Naive thymus-derived CD4-positive, alpha-beta T cell (primary cell): ENCODE measurements around the gene HPS1. TPM values are rescaled to one million over a fixed set of nuclear protein-coding genes. Genes with fewer than 3 reads are reported as not detected.
"Not testable (repeated sequence)": the region's sequence is repeated elsewhere in the genome, so short reads cannot be mapped to it uniquely, and the experiment has no call there.

Experiments used
- ATAC-seq: fragments of 150-1000 bp; cut with Tn5 transposase; 2 replicates; pipeline ENCODE4 v1.10.0; 2021; ENCODE audit warnings: mild to moderate bottlenecking, moderate library complexity
- CTCF ChIA-PET: fragments of 350-600 bp; sonication (Branson Sonifier 250); formaldehyde crosslinking; loops from one replicate; lab custom pipeline; 2021; ENCODE audit warnings: antibody characterized with exemption; lab: Charles Lee
- POLR2A ChIA-PET: fragments of 350-600 bp; sonication (Branson Sonifier 250); formaldehyde crosslinking; loops from one replicate; lab custom pipeline; 2021; ENCODE audit warnings: antibody characterized with exemption, inconsistent platforms; lab: Charles Lee
- DNase-seq, 9 donors: peaks; one replicate each; pipeline versions ENCODE4 v3.0.0 to v3.0.0-alpha.2; 2020 to 2022; ENCODE audit warnings: mixed read lengths in 1 of 9
- H3K27ac ChIP-seq: one replicate; pipeline ENCODE4 v1.7.0; 2013; ENCODE audit warnings: mild to moderate bottlenecking, low read depth, low read length, moderate library complexity
- H3K27me3 ChIP-seq, 2 donors: one replicate each; pipeline ENCODE4 v1.7.0; 2013; ENCODE audit warnings: low read length in 2 of 2, mild to moderate bottlenecking in 2 of 2, moderate library complexity in 2 of 2; ENCODE audit not compliant: control insufficient read depth in 2 of 2, insufficient read depth in 2 of 2
- H3K36me3 ChIP-seq, 3 experiments: 1 replicate in 2 of 3; 2 replicates in 1 of 3; pipeline ENCODE4 v1.7.0; 2013; ENCODE audit warnings: low read length in 3 of 3, mild to moderate bottlenecking in 3 of 3, moderate library complexity in 1 of 3; ENCODE audit not compliant: insufficient read depth in 3 of 3, control insufficient read depth in 2 of 3
- H3K4me1 ChIP-seq, 2 donors: one replicate each; pipeline ENCODE4 v1.7.0; 2013; ENCODE audit warnings: low read length in 2 of 2, mild to moderate bottlenecking in 2 of 2, moderate library complexity in 1 of 2; ENCODE audit not compliant: control insufficient read depth in 2 of 2, insufficient read depth in 2 of 2
- H3K4me3 ChIP-seq: 2 replicates; pipeline ENCODE4 v1.7.0; 2013; ENCODE audit warnings: mild to moderate bottlenecking, low read length
- H3K9me3 ChIP-seq, 3 experiments: 1 replicate in 2 of 3; 2 replicates in 1 of 3; pipeline ENCODE4 v1.7.0; 2013; ENCODE audit warnings: low read length in 3 of 3; ENCODE audit not compliant: control insufficient read depth in 2 of 3
- H3K27ac Mint-ChIP-seq, 9 donors: one replicate each; pipeline ENCODE4 v1.8.0; 2020 to 2022; ENCODE audit warnings: mixed read lengths in 9 of 9, mild to moderate bottlenecking in 8 of 9, moderate library complexity in 5 of 9, inconsistent platforms in 2 of 9
- H3K27me3 Mint-ChIP-seq, 5 donors: one replicate each; pipeline ENCODE4 v1.8.0; 2021 to 2022; ENCODE audit warnings: mixed read lengths in 5 of 5, mild to moderate bottlenecking in 1 of 5
- H3K36me3 Mint-ChIP-seq, 5 donors: one replicate each; pipeline ENCODE4 v1.8.0; 2020 to 2022; ENCODE audit warnings: mixed read lengths in 5 of 5, mild to moderate bottlenecking in 3 of 5, inconsistent platforms in 1 of 5
- H3K4me1 Mint-ChIP-seq, 7 donors: one replicate each; pipeline ENCODE4 v1.8.0; 2020 to 2022; ENCODE audit warnings: mixed read lengths in 7 of 7, mild to moderate bottlenecking in 3 of 7, inconsistent platforms in 1 of 7
- H3K4me3 Mint-ChIP-seq, 10 donors: one replicate each; pipeline ENCODE4 v1.8.0; 2020 to 2022; ENCODE audit warnings: mild to moderate bottlenecking in 10 of 10, mixed read lengths in 10 of 10, moderate library complexity in 6 of 10, inconsistent platforms in 2 of 10
- H3K9me3 Mint-ChIP-seq, 11 donors: one replicate each; pipeline ENCODE4 v1.8.0; 2020 to 2022; ENCODE audit warnings: mixed read lengths in 11 of 11, mild to moderate bottlenecking in 4 of 11, inconsistent platforms in 1 of 11, moderate library complexity in 1 of 11
- intact Hi-C, 2 donors: fragments of 100-400 bp; cut with micrococcal nuclease; formaldehyde crosslinking; loops; one replicate each; pipeline ENCODE4 v1.15.1; 2023
- polyA plus RNA-seq, 2 donors: library from polyadenylated mRNA; unstranded; fragments of 300-500 nt; fragmentation: Illumina TruSeq; gene quantifications; one replicate each; pipeline ENCODE4 v1.2.3, GENCODE V29; 2021
- total RNA-seq, 6 experiments: library from RNA in 5 of 6; stranded (reverse) in 5 of 6; gene quantifications; 1 replicate in 5 of 6; 2 replicates in 1 of 6; pipeline ENCODE4 v1.2.3 and lab custom pipeline; 2021 to 2026

HPS1 gene
- total and polyA plus RNA-seq, 7 experiments from 2014 or later, result 54.3 to 107 (median 89.5) TPM

DNA sequence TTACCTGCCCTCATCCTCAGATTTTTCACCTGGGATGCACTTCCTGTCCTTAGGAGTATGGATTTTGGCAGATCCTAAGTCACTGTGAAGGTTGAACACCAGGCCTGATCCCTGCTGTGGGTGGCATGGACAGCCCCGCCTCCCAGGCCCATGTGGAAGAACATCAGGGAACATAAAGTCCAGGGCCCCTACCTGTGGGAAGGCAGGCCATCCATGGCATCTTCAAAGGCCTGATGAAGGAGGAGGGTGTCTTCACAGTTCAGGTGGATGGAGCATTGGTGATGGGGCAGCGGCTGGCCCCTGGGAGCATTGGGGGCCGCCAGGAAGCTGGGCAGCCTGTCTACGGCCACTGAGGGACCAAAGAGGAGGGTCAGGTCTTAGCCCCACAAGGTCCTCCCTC is 56.3 kb downstream of the HPS1 start:
- POLR2A ChIA-PET, result no interaction called here
- Mint-ChIP-seq H3K9me3 (peaks cover 0 to 1% (median 0%) of the 10 kb centered on the region in 11 donors), H3K27ac (no peak overlapping the region), H3K4me3 (peak overlapping the region in 2 of 10 donors; percentile 27 to 86), H3K27me3 (no peaks in the 10 kb centered on the region), H3K36me3 (peaks cover 1 to 36% (median 19%) of the 10 kb centered on the region in 5 donors), H3K4me1 (peaks cover 17 to 42% (median 34%) of the 10 kb centered on the region in 7 donors)
- peaks cover 0 to 16% (median 0%) of the 10 kb centered on the region in 3 experiments for H3K36me3 ChIP-seq
- no peaks in the 10 kb centered on the region for H3K9me3 ChIP-seq
- intact Hi-C loops, result no loop called here
- CTCF ChIA-PET, result no interaction called here
- no peaks in the 10 kb centered on the region for H3K27me3 ChIP-seq
- H3K4me1 ChIP-seq, result peaks cover 15 to 25% of the 10 kb centered on the region in 2 donors
- H3K27ac ChIP-seq, result no peak overlapping the region
- ATAC-seq, result no peak
- no peak overlapping the region for H3K4me3 ChIP-seq
- no peak for DNase-seq

- Mint-ChIP-seq H3K4me3 (no peak overlapping the region), H3K27ac (no peak overlapping the region), H3K4me1 (peaks cover 17 to 42% (median 34%) of the 10 kb centered on the region in 7 donors), H3K36me3 (peaks cover 1 to 34% (median 15%) of the 10 kb centered on the region in 5 donors), H3K27me3 (no peaks in the 10 kb centered on the region), H3K9me3 (peaks cover 0 to 1% (median 0%) of the 10 kb centered on the region in 11 donors)
- Histone ChIP-seq H3K4me1 (peaks cover 15 to 25% of the 10 kb centered on the region in 2 donors), H3K4me3 (no peak overlapping the region), H3K9me3 (no peaks in the 10 kb centered on the region), H3K27me3 (no peaks in the 10 kb centered on the region), H3K27ac (no peak overlapping the region), H3K36me3 (peaks cover 0 to 17% (median 0%) of the 10 kb centered on the region in 3 experiments)
- ChIA-PET CTCF (no interaction called here), POLR2A (no interaction called here)
- DNase-seq (no peak), ATAC-seq (no peak)
- intact Hi-C loops, result no loop called here
Observed at GRCh38 chr10:98389398-98389797, 57.3 kb downstream of the HPS1 start.

- Histone ChIP-seq H3K9me3 (no peaks in the 10 kb centered on the region), H3K4me1 (peaks cover 15 to 25% of the 10 kb centered on the region in 2 donors), H3K4me3 (no peak overlapping the region), H3K27me3 (no peaks in the 10 kb centered on the region), H3K36me3 (peaks cover 0 to 18% (median 0%) of the 10 kb centered on the region in 3 experiments), H3K27ac (no peak overlapping the region)
- H3K4me3 Mint-ChIP-seq, result no peak overlapping the region
- ChIA-PET CTCF (no interaction called here), POLR2A (no interaction called here)
- intact Hi-C loops, result no loop called here
- peaks cover 0 to 29% (median 14%) of the 10 kb centered on the region in 5 donors for H3K36me3 Mint-ChIP-seq
- H3K27ac Mint-ChIP-seq, result no peak overlapping the region
- no peak for DNase-seq
- H3K9me3 Mint-ChIP-seq, result no peaks in the 10 kb centered on the region
- ATAC-seq, result no peak
- H3K27me3 Mint-ChIP-seq, result no peaks in the 10 kb centered on the region
- H3K4me1 Mint-ChIP-seq, result peaks cover 13 to 35% (median 27%) of the 10 kb centered on the region in 7 donors
Observed at GRCh38 chr10:98388101-98388655, 58.6 kb downstream of the HPS1 start.

- Mint-ChIP-seq H3K36me3 (peaks cover 0 to 45% (median 21%) of the 10 kb centered on the region in 5 donors), H3K4me3 (no peak overlapping the region), H3K27me3 (no peaks in the 10 kb centered on the region), H3K9me3 (no peaks in the 10 kb centered on the region), H3K27ac (no peak overlapping the region), H3K4me1 (peaks cover 0 to 4% (median 2%) of the 10 kb centered on the region in 7 donors)
- Histone ChIP-seq H3K4me1 (no peaks in the 10 kb centered on the region), H3K27me3 (no peaks in the 10 kb centered on the region), H3K9me3 (no peaks in the 10 kb centered on the region), H3K4me3 (no peak overlapping the region), H3K27ac (no peak overlapping the region), H3K36me3 (peaks cover 0 to 24% (median 0%) of the 10 kb centered on the region in 3 experiments)
- ChIA-PET CTCF (no interaction called here), POLR2A (no interaction called here)
- ATAC-seq (no peak), DNase-seq (no peak)
- intact Hi-C loops, result no loop called here
Observed at GRCh38 chr10:98384531-98385133, 62.1 kb downstream of the HPS1 start.

GRCh38 chr10:98383869-98384268 is 62.9 kb downstream of the HPS1 start:
- DNase-seq, result no peak

GRCh38 chr10:98383134-98383667 is 63.5 kb downstream of the HPS1 start:
- intact Hi-C loops, H3K4me1 Mint-ChIP-seq, ATAC-seq, H3K4me3 Mint-ChIP-seq, H3K27ac Mint-ChIP-seq, DNase-seq, H3K9me3 ChIP-seq, H3K27me3 Mint-ChIP-seq, H3K9me3 Mint-ChIP-seq, H3K27ac ChIP-seq, H3K27me3 ChIP-seq, H3K4me3 ChIP-seq, CTCF ChIA-PET, H3K4me1 ChIP-seq: not testable (repeated sequence)
- peaks cover 0 to 24% (median 0%) of the 10 kb centered on the region in 3 experiments for H3K36me3 ChIP-seq
- POLR2A ChIA-PET, result interaction anchor here (0.6 kb wide), 1 partner anchor 1564 kb away, joined by 3 read pairs; no protein-coding TSS in a partner anchor
- H3K36me3 Mint-ChIP-seq, result peaks cover 0 to 49% (median 21%) of the 10 kb centered on the region in 5 donors

More at GRCh38 chr10:98383869-98384268, 62.9 kb downstream of the HPS1 start:
- CTCF ChIA-PET, result no interaction called here
- Histone ChIP-seq H3K4me1 (no peaks in the 10 kb centered on the region), H3K9me3 (no peaks in the 10 kb centered on the region), H3K27ac (no peak overlapping the region), H3K36me3 (peaks cover 0 to 24% (median 0%) of the 10 kb centered on the region in 3 experiments), H3K4me3 (no peak overlapping the region), H3K27me3 (no peaks in the 10 kb centered on the region)
- H3K4me3 Mint-ChIP-seq, result no peak overlapping the region
- H3K27me3 Mint-ChIP-seq, result no peaks in the 10 kb centered on the region
- H3K4me1 Mint-ChIP-seq, result no peaks in the 10 kb centered on the region
- no peaks in the 10 kb centered on the region for H3K9me3 Mint-ChIP-seq
- no peak for ATAC-seq
- no peak overlapping the region for H3K27ac Mint-ChIP-seq
- intact Hi-C loops, result no loop called here
- peaks cover 0 to 46% (median 21%) of the 10 kb centered on the region in 5 donors for H3K36me3 Mint-ChIP-seq
- POLR2A ChIA-PET, result no interaction called here
